ENCODE measurements around the gene SLC22A16. TPM values are rescaled to one million over a fixed set of nuclear protein-coding genes. Genes with fewer than 3 reads are reported as not detected.

SLC22A16 gene
- total and polyA plus RNA-seq, 2 donors (not counting 1 experiment from before 2014, with no cell fraction given) = not detected

- no peak overlapping the region for H3K9ac ChIP-seq (ENCODE audit: low read length)
- Mint-ChIP-seq H3K4me1 (no peaks in the 10 kb centered on the region), H3K27ac (no peak overlapping the region), H3K4me3 (no peak overlapping the region), H3K27me3 (peaks cover 24% of the 10 kb centered on the region), H3K9me3 (ENCODE audit: insufficient read depth) (peaks cover 8% of the 10 kb centered on the region)
- peaks cover 0 to 5% (median 1%) of the 10 kb centered on the region in 3 donors for H3K9me3 ChIP-seq (ENCODE audit: control extremely low read depth in 1 of 3, control insufficient read depth in 2 of 3, insufficient read depth in 1 of 3, low read length in 2 of 3)
- ChIA-PET CTCF (no interaction called here), POLR2A (no interaction called here)
- TF ChIP-seq CTCF (IDR thresholded peaks at IDR 0.05) (no peak), EZH2 (IDR thresholded peaks at IDR 0.05; ENCODE audit: borderline replicate concordance, insufficient read depth, low read depth, low read length, poor library complexity, severe bottlenecking) (no peak)
- no peak overlapping the region for H3K27ac ChIP-seq (ENCODE audit: low read length in 2 of 2)
- H3K4me1 ChIP-seq (ENCODE audit: control insufficient read depth in 2 of 2, insufficient read depth in 2 of 2, low read length in 2 of 2) = no peaks in the 10 kb centered on the region
- no peak overlapping the region for H2AFZ ChIP-seq (ENCODE audit: insufficient read depth, low read depth, low read length, poor library complexity, severe bottlenecking)
- intact Hi-C loops (cut with micrococcal nuclease) = no loop called here
- DNase-seq (no peak), ATAC-seq (ENCODE audit: low read depth) (no peak)
- H4K20me1 ChIP-seq (ENCODE audit: control insufficient read depth, insufficient read depth, low read length, poor library complexity, severe bottlenecking) = no peaks in the 10 kb centered on the region
- H3K4me2 ChIP-seq (replicated peaks; ENCODE audit: low read depth, low read length, poor library complexity, severe bottlenecking) = no peak overlapping the region
- no CpG with 5 or more reads among the region's 2 CpGs for WGBS (ENCODE audit: insufficient coverage)
- H3K36me3 ChIP-seq (replicated peaks in 1 of 2; ENCODE audit: control extremely low read depth in 1 of 2, control insufficient read depth in 1 of 2, extremely low read depth in 1 of 2, insufficient read depth in 2 of 2, low read length in 1 of 2) = no peaks in the 10 kb centered on the region
- H3K4me3 ChIP-seq (ENCODE audit: control extremely low read depth in 1 of 5, extremely low read depth in 1 of 5, insufficient read depth in 1 of 5, low read depth in 2 of 5, low read length in 4 of 5) = no peak overlapping the region
- H3K27me3 ChIP-seq (replicated peaks in 1 of 4; ENCODE audit: control extremely low read depth in 1 of 4, control insufficient read depth in 3 of 4, insufficient read depth in 4 of 4, low read length in 3 of 4) = no peaks in the 10 kb centered on the region
- no peaks in the 10 kb centered on the region for H3K79me2 ChIP-seq (ENCODE audit: control insufficient read depth, insufficient read depth, low read length)
These were observed 7.9 kb upstream of the SLC22A16 start for GRCh38 chr6:110484321-110484720.

- TF ChIP-seq CTCF (IDR thresholded peaks at IDR 0.05) = no peak
- TF ChIP-seq EZH2 (IDR thresholded peaks at IDR 0.05; ENCODE audit: borderline replicate concordance, insufficient read depth, low read depth, low read length, poor library complexity, severe bottlenecking) = no peak
- H3K4me1 ChIP-seq (ENCODE audit: control insufficient read depth in 2 of 2, insufficient read depth in 2 of 2, low read length in 2 of 2) = no peaks in the 10 kb centered on the region
- no peak overlapping the region for H3K4me2 ChIP-seq (replicated peaks; ENCODE audit: low read depth, low read length, poor library complexity, severe bottlenecking)
- Mint-ChIP-seq H3K9me3 (ENCODE audit: insufficient read depth) (peaks cover 8% of the 10 kb centered on the region), H3K4me3 (no peak overlapping the region), H3K4me1 (no peaks in the 10 kb centered on the region), H3K27me3 (peaks cover 32% of the 10 kb centered on the region), H3K27ac (no peak overlapping the region)
- no peak overlapping the region for H2AFZ ChIP-seq (ENCODE audit: insufficient read depth, low read depth, low read length, poor library complexity, severe bottlenecking)
- peaks cover 0 to 7% (median 1%) of the 10 kb centered on the region in 3 donors for H3K9me3 ChIP-seq (ENCODE audit: control extremely low read depth in 1 of 3, control insufficient read depth in 2 of 3, insufficient read depth in 1 of 3, low read length in 2 of 3)
- H3K36me3 ChIP-seq (replicated peaks in 1 of 2; ENCODE audit: control extremely low read depth in 1 of 2, control insufficient read depth in 1 of 2, extremely low read depth in 1 of 2, insufficient read depth in 2 of 2, low read length in 1 of 2) = no peaks in the 10 kb centered on the region
- intact Hi-C loops (cut with micrococcal nuclease) = no loop called here
- no peak for DNase-seq
- no CpG with 5 or more reads among the region's 7 CpGs for WGBS (ENCODE audit: insufficient coverage)
- H4K20me1 ChIP-seq (ENCODE audit: control insufficient read depth, insufficient read depth, low read length, poor library complexity, severe bottlenecking) = no peaks in the 10 kb centered on the region
- no peak overlapping the region for H3K27ac ChIP-seq (ENCODE audit: low read length in 2 of 2)
- H3K27me3 ChIP-seq (replicated peaks in 1 of 4; ENCODE audit: control extremely low read depth in 1 of 4, control insufficient read depth in 3 of 4, insufficient read depth in 4 of 4, low read length in 3 of 4) = peaks cover 0 to under 1% (median 0%) of the 10 kb centered on the region in 4 experiments
- H3K9ac ChIP-seq (ENCODE audit: low read length) = no peak overlapping the region
- ChIA-PET CTCF (no interaction called here), POLR2A (no interaction called here)
- H3K4me3 ChIP-seq (ENCODE audit: control extremely low read depth in 1 of 5, extremely low read depth in 1 of 5, insufficient read depth in 1 of 5, low read depth in 2 of 5, low read length in 4 of 5) = no peak overlapping the region
- ATAC-seq (ENCODE audit: low read depth) = no peak
- no peaks in the 10 kb centered on the region for H3K79me2 ChIP-seq (ENCODE audit: control insufficient read depth, insufficient read depth, low read length)
These were observed 6.5 kb upstream of the SLC22A16 start for GRCh38 chr6:110482774-110483400.

All from B cell (primary cell).